Amniotic stem cell (primary cell): ENCODE results near the gene RRP1.
A peak's percentile ranks its signal among the peaks of the same experiment; 100 is the strongest.

Experiments used
- DNase-seq: peaks from one replicate; lab custom pipeline; 2025; lab: John Stamatoyannopoulos, UW

RRP1 gene

DNA sequence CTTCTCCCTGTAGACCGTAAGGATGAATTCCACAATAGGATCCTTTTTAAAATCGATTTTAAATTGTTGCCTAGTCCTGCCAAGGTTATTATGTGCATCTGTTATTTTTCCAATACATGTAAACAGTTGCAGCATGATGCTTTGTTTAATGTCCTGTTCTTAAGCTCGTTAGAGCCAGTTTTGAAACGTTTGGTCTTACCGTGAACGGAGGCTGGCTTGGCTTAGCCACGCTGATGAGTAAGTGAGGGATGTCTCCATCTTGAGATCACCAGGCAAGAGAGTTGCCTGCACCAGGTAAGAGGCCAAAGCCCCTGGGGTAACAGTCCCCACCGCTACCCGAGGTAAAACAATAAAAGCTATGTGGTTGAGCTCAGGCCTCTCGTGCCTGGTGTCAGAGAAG, 30.6 kb upstream of the RRP1 start:
- no peak for DNase-seq

GRCh38 chr21:43759651-43760050, 29.7 kb upstream of the RRP1 start:
- no peak for DNase-seq

DNA sequence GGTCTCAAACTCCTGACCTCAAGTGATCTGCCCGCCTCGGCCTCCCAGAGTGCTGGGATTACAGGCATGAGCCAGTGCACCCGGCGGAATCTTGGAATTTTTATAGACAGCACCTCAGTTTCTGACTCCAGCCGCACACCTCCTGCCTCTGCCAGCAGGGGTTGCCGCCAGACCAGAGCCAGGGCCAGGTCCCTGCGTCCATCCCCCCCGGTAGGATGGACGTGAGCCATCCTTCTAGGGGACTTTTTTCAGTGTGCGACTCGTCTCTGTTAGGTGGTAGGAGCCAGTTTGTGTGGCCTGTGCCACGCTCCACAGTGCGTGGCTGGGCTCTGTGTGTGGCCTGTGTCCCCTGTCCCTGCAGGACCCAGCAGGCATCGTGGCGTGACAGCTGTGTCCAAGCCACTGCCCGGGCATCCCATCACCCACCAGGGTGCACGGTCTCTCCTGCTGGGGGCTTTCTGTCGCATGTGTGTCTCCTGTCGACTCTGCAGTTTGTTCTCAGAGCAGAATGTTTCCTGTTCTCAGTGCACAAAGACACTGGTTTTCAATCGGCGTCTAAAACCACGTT, 28.9 kb upstream of the RRP1 start:
- DNase-seq, result no peak

DNA sequence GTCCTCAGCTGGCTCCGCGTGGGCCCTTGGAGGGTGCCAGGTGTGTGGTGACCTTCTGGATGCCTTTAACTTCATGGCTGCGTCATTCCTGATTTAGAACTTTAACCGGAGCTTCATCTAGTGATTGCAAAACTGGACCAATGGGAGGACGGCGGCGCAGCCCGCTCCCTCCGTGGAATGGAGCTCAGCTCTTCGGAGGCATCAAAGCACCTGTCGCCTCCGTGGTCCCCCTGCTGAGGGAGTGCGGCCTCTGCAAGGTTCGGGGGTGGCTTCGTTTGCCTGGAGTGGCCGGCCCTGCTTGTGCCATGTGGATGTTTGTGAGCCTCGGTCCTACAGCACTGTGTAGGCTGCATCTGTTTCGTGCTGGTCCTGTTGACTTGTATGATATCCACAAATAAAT, 27.5 kb upstream of the RRP1 start:
- no peak for DNase-seq

- DNase-seq, result no peak
Measured at GRCh38 chr21:43762303-43763128, 26.9 kb upstream of the RRP1 start.

GRCh38 chr21:43763901-43764523, 25.4 kb upstream of the RRP1 start:
- DNase-seq, result no peak

GRCh38 chr21:43764576-43765495, 24.5 kb upstream of the RRP1 start:
- no peak for DNase-seq

- DNase-seq, result no peak
Measured at GRCh38 chr21:43766734-43767497, 22.5 kb upstream of the RRP1 start.

DNA sequence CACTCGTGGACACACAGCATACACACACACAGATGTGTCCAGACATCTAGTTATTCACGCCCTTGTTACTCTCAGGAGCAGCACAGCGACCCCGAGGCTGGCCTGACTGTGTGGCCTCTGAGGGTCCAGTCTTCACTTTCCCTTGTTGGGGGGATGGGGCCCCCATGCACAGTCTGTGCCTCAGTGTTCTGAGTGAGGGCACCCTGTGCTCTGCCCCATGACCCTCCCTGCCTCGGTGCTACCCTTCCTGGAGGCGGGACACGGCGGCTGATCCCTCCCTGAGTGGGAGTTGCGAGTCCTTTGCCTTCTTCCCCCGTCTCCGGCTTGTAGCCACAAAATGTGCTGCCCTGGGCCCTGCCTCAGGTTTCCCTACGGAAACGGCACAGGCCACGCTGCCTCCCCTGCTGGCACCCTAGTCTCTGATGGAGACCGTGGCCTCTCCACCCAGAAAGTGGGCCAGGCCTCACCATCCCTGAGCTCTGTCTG, 21.8 kb upstream of the RRP1 start:
- DNase-seq, result no peak

DNA sequence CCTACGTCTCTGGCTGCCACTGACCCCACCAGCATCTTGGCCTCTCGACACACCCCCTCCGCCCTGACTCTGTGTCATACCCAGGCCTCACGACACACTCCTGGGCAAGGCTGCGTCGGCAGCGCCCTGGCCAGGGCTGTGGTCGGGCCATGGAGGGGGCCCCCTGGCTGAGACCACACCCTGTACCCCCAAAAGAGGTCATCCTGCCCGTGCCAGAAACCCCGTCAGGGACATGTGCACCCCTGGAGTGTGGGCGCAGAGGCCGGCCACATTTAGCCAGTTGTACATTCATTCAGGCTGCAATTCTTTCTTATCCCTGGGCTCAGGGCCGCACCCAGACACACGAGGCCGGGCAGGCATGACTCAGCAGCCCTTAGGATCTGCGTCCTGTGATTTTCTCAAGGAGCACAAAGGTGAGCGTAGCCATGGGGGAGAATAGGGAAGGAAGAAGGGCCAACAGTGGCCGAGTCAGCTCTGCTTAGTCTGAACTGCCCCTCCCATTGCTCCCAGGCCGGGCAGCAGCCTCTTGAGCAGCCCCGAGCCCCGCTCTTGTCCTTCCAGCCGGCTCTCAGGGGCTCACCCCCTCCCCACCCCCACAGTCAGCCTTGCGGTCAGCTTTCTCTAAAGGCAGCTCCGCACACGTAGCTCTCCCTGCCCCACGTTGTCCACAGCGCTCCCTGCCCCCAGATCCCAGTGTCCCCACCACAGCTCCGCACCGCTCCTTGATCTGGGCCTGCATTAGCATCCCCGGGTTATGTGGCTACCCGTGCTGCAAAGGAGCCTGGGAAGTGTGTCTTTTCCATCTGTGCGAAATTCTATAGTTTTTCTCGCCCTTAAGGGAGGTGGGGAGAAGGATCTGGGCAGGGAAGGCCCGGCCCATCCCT, 21.2 kb upstream of the RRP1 start:
- peak; percentile 34 for DNase-seq

DNA sequence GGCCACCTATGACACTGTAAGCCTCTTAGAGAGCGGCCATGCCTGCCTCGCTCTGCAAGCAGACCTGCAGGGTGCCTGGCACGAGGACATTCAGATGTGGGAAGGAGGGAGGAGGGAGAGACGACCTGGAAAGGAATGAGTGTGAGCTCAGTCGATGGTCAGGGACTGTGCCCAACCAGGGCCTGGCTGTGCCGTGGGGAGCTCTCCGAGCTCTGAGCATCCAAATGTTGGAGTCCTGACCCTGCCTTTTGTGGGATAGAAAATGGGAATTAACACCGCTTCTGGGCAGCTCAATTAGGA, 20.6 kb upstream of the RRP1 start:
- DNase-seq, result no peak

GRCh38 chr21:43769325-43769958, 19.9 kb upstream of the RRP1 start:
- no peak for DNase-seq

GRCh38 chr21:43770066-43770655, 19.2 kb upstream of the RRP1 start:
- DNase-seq, result no peak

DNA sequence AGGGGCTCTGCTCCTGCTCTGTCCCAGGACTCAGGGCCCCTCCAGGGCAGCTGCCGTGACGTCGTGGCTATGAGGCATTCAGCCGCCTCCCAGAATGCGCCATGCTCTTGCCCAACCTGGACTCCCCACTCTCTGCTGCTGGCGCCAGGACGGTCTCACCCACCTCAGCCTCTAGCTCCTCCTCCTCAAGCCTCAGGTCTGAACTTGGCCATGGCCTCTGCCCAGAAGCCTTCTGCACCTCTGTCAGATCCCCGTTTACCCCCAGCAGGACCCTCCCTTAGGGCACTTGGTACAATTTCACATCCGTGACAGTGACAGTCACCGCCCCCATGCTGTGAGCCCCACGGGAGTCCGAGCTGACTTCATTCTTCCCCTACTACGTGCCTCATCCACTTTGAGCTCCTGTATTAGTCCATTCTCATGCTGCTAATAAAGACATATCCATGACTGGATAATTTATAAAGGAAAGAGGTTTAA, 18.1 kb upstream of the RRP1 start:
- DNase-seq, result no peak

DNA sequence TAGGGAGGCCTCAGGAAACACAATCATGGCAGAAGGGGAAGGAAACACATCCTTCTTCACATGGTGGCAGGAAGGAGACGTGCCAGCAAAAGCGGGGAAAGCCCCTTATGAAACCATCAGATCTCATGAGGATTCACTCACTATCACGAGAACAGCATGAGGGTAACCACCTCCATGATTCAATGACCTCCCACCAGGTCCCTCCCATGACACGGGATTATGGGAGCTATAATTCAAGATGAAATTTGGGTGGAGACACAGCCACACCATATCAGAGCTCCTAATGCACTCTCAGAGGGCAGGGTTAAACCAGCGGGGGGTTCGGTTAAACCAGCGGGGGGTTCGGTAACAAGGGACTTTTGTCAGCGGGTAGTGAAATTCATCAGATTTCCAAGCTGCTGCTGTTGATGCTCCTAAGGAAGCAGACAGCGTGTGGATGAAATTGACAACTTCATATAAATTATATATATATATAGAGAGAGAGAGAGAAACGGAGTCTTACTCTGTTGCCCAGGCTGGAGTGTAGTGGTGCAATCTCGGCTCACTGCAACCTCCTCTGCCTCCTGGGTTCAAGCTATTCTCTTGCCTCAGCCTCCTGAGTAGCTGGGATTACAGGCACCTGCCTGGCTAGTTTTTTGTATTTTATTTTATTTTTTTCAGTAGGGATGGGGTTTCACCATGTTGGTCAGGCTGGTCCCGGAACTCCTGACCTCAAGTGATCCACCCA, 17.5 kb upstream of the RRP1 start:
- DNase-seq, result no peak

DNA sequence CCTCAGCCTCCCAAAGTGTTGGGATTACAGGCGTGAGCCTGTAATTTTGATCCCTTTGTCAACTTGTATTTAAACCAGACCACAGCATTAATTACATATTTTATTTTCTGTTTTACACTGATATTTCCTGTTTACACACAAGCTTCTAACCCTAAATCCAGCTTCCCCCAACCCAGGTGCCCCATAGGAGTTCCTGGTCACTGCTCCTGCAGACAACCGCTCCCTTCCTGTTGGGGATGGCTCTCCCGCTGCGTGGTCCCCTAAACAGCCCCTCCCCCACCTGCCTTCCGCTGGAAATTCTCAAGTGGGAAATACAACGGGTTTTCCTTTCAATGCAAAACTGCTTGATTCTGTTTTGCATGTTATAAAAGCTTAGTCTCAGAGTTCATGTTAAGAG, 17.0 kb upstream of the RRP1 start:
- DNase-seq, result no peak

GRCh38 chr21:43774163-43774562, 15.2 kb upstream of the RRP1 start:
- no peak for DNase-seq

DNA sequence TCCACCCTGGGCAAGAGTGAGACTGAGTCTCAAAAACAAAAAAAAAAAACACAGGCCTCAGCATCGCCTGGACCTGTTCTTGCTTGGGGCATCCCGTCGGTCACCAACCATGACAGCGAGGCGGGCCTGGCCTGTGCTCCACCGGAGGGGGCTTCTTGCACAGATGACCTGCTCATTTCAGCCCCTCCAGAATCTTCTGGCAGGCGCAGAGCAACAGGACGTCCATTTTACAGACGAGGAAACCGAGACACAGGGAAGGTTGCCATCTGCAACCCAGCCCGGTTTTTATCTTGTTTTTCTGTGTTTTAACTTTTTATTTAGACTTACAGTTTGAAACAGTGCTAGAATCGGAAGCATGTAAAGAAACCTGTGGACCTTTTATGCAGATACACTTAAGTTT, 14.2 kb upstream of the RRP1 start:
- DNase-seq, result no peak
